Tibial artery (tissue), 4 donors: ENCODE data around the gene CACNA1H.

ENCODE experiments used
- DNase-seq, 2 donors: peaks; one replicate each; pipeline ENCODE4 v3.0.0-alpha.2; 2019
- H3K27ac ChIP-seq, 2 donors: fragments of 200-600 bp; sonication (generic) in 1 of 2; 1 replicate in 1 of 2; 2 replicates in 1 of 2; pipeline ENCODE4 v1.5.1; 2018 to 2019; ENCODE audit warnings: mild to moderate bottlenecking in 1 of 2
- H3K27me3 ChIP-seq, 2 donors: fragments of 200-600 bp; sonication (generic) in 1 of 2; one replicate each; pipeline versions ENCODE4 v1.5.1 to v1.6.0; 2016 to 2019
- H3K36me3 ChIP-seq, 3 donors: fragments of 200-600 bp; sonication (generic) in 2 of 3; one replicate each; pipeline ENCODE4 v1.5.1; 2016 to 2019; ENCODE audit warnings: mild to moderate bottlenecking in 2 of 3
- H3K4me1 ChIP-seq, 4 donors: fragments of 200-600 bp; sonication (generic) in 2 of 4; 1 replicate in 3 of 4; 2 replicates in 1 of 4; pipeline ENCODE4 v1.5.1; 2016 to 2019
- H3K4me3 ChIP-seq, 2 donors: fragments of 200-600 bp; sonication (generic) in 1 of 2; 1 replicate in 1 of 2; 2 replicates in 1 of 2; pipeline ENCODE4 v1.5.1; 2018 to 2019; ENCODE audit warnings: mild to moderate bottlenecking in 2 of 2
- H3K9me3 ChIP-seq, 3 donors: fragments of 200-600 bp; sonication (generic) in 1 of 3; one replicate each; pipeline ENCODE4 v1.5.1; 2016 to 2019
- CTCF ChIP-seq, 2 experiments: fragments of 200-600 bp in 1 of 2; fragments of 450-650 bp in 1 of 2; IDR thresholded peaks; one replicate each; pipeline ENCODE4 v1.5.1; 2017 to 2019; ENCODE audit warnings: antibody characterized with exemption in 2 of 2, mild to moderate bottlenecking in 1 of 2, moderate library complexity in 1 of 2
- intact Hi-C: fragments of 100-400 bp; cut with DNase I; formaldehyde crosslinking; loops from one replicate; pipeline ENCODE4 v1.15.0; 2023; ENCODE audit warnings: low total_unique reads

Gene CACNA1H

GRCh38 chr16:1131378-1131994 is 21.4 kb upstream of the CACNA1H start:
- no peak overlapping the region for H3K4me3 ChIP-seq
- DNase-seq, result no peak
- no peaks in the 10 kb centered on the region for H3K4me1 ChIP-seq
- no peaks in the 10 kb centered on the region for H3K36me3 ChIP-seq
- peaks cover 0 to 38% of the 10 kb centered on the region in 2 donors for H3K27me3 ChIP-seq
- intact Hi-C loops, result no loop called here
- H3K9me3 ChIP-seq, result no peaks in the 10 kb centered on the region
- H3K27ac ChIP-seq, result no peak overlapping the region
- TF ChIP-seq CTCF (IDR thresholded peaks at IDR 0.05), result no peak

GRCh38 chr16:1132431-1132830 is 20.5 kb upstream of the CACNA1H start:
- no peak overlapping the region for H3K27ac ChIP-seq
- H3K4me1 ChIP-seq, result no peaks in the 10 kb centered on the region
- H3K4me3 ChIP-seq, result no peak overlapping the region
- no peaks in the 10 kb centered on the region for H3K36me3 ChIP-seq
- no peak for TF ChIP-seq CTCF (IDR thresholded peaks at IDR 0.05)
- intact Hi-C loops, result no loop called here
- no peak for DNase-seq
- H3K9me3 ChIP-seq, result no peaks in the 10 kb centered on the region
- H3K27me3 ChIP-seq, result peaks cover 0 to 31% of the 10 kb centered on the region in 2 donors

- Histone ChIP-seq H3K4me1 (no peaks in the 10 kb centered on the region), H3K36me3 (no peaks in the 10 kb centered on the region), H3K9me3 (no peaks in the 10 kb centered on the region), H3K27me3 (peaks cover 0 to 27% of the 10 kb centered on the region in 2 donors), H3K4me3 (no peak overlapping the region), H3K27ac (no peak overlapping the region)
- no peak for TF ChIP-seq CTCF (IDR thresholded peaks at IDR 0.05)
- no peak for DNase-seq
- intact Hi-C loops, result no loop called here
Observed at GRCh38 chr16:1133271-1133670, 19.6 kb upstream of the CACNA1H start.

GRCh38 chr16:1133810-1134520 is 18.9 kb upstream of the CACNA1H start:
- no peaks in the 10 kb centered on the region for H3K36me3 ChIP-seq
- no peaks in the 10 kb centered on the region for H3K4me1 ChIP-seq
- no peak overlapping the region for H3K4me3 ChIP-seq
- H3K27me3 ChIP-seq, result peaks cover 0 to 27% of the 10 kb centered on the region in 2 donors
- H3K9me3 ChIP-seq, result no peaks in the 10 kb centered on the region
- no peak overlapping the region for H3K27ac ChIP-seq
- no peak for TF ChIP-seq CTCF (IDR thresholded peaks at IDR 0.05)
- DNase-seq, result no peak
- intact Hi-C loops, result no loop called here

GRCh38 chr16:1134776-1135458 is 18.0 kb upstream of the CACNA1H start:
- H3K9me3 ChIP-seq, result no peaks in the 10 kb centered on the region
- DNase-seq, result no peak
- H3K4me3 ChIP-seq, result no peak overlapping the region
- peaks cover 0 to 27% of the 10 kb centered on the region in 2 donors for H3K27me3 ChIP-seq
- H3K36me3 ChIP-seq, result no peaks in the 10 kb centered on the region
- H3K27ac ChIP-seq, result no peak overlapping the region
- no peak for TF ChIP-seq CTCF (IDR thresholded peaks at IDR 0.05)
- no peaks in the 10 kb centered on the region for H3K4me1 ChIP-seq
- intact Hi-C loops, result no loop called here
